Tibial nerve (tissue), 3 donors: ENCODE results near the gene RRP1B.

Experiments
- POLR2A ChIP-seq, 2 donors: fragments of 450-650 bp; IDR thresholded peaks; one replicate each; pipeline ENCODE4 v1.6.1; 2017; ENCODE audit warnings: antibody characterized with exemption in 2 of 2, mild to moderate bottlenecking in 2 of 2, moderate library complexity in 2 of 2
- TF ChIP-seq, protein P1 (sequence below), 5 experiments: fragments of 200-600 bp in 3 of 5; fragments of 450-650 bp in 2 of 5; sonication (generic) in 3 of 5; IDR thresholded peaks; one replicate each; pipeline ENCODE4 v1.5.1; 2016 to 2019; ENCODE audit warnings: antibody characterized with exemption in 5 of 5, mild to moderate bottlenecking in 3 of 5, moderate library complexity in 2 of 5

DNA sequence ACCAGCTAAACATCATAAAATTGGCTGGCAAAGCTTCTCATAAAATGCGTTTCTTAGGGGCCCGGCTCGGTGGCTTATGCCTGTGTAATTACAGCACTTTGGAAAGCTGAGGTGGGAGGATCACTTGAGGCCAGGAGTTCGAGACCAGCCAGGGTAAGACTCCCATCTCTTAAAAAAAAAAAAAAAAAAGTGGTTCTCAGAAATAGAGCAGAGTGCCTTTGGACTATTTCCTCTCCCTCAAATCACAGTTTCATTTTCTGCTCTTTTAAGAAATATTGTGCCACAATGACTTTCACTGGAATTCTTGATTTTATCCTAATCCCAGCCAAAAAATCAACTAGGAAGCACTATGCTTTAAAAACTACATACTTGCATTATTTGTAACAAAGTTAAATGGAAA is 13.4 kb upstream of the RRP1B start:
- TF ChIP-seq, protein P1, sequence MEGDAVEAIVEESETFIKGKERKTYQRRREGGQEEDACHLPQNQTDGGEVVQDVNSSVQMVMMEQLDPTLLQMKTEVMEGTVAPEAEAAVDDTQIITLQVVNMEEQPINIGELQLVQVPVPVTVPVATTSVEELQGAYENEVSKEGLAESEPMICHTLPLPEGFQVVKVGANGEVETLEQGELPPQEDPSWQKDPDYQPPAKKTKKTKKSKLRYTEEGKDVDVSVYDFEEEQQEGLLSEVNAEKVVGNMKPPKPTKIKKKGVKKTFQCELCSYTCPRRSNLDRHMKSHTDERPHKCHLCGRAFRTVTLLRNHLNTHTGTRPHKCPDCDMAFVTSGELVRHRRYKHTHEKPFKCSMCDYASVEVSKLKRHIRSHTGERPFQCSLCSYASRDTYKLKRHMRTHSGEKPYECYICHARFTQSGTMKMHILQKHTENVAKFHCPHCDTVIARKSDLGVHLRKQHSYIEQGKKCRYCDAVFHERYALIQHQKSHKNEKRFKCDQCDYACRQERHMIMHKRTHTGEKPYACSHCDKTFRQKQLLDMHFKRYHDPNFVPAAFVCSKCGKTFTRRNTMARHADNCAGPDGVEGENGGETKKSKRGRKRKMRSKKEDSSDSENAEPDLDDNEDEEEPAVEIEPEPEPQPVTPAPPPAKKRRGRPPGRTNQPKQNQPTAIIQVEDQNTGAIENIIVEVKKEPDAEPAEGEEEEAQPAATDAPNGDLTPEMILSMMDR (IDR thresholded peaks at IDR 0.05) = no peak
- TF ChIP-seq POLR2A (IDR thresholded peaks at IDR 0.05) = no peak
